ENCODE measurements around the gene SLC39A11.

SLC39A11 gene

DNA sequence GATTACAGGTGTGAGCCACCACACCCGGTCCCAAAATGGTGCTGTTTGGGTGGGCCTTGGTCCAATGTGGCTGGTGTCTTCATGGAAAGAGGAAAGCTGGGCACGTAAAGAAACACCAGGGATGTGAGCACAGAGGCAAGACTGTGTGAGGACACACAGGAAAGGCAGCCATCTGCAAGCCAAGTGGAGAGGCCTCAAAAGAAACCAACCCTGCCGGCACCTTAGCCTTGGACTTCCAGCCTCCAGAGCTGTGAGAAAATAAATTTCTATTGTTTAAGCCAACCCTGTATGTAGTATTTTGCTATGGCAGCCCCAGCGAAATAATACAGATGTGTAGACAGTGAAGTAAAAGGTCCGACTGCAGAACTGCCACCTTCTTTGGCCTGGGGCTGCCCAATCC, 68.7 kb downstream of the SLC39A11 start:
- Histone ChIP-seq H3K9ac (ENCODE audit: low read length) (no peak overlapping the region), H2BK5ac (ENCODE audit: low read depth, low read length, poor library complexity) (no peak overlapping the region), H3K9me3 (ENCODE audit: insufficient read depth, low read depth, low read length) (peaks cover 4% of the 10 kb centered on the region), H3K27ac (ENCODE audit: low read depth, low read length) (no peak overlapping the region), H3K23ac (ENCODE audit: low read length) (no peak overlapping the region), H3K18ac (ENCODE audit: low read length) (no peak overlapping the region), H3K79me1 (ENCODE audit: low read length) (no peaks in the 10 kb centered on the region), H3K27me3 (ENCODE audit: insufficient read depth, low read length) (no peaks in the 10 kb centered on the region), H2AK5ac (ENCODE audit: low read length) (no peak overlapping the region), H3K79me2 (ENCODE audit: control insufficient read depth, insufficient read depth, low read length, poor library complexity) (no peaks in the 10 kb centered on the region), H2BK12ac (ENCODE audit: low read length) (no peak overlapping the region), H4K8ac (ENCODE audit: low read depth, low read length) (no peak overlapping the region), H4K12ac (ENCODE audit: low read depth, low read length) (no peak overlapping the region), H2AFZ (ENCODE audit: insufficient read depth, low read length, poor library complexity) (no peak overlapping the region), H4K91ac (ENCODE audit: low read depth, low read length) (no peak overlapping the region), H3K4me1 (ENCODE audit: control insufficient read depth in 1 of 2, insufficient read depth in 2 of 2, low read length in 2 of 2) (no peaks in the 10 kb centered on the region), H3K14ac (ENCODE audit: low read length) (no peak overlapping the region), H3K4me2 (ENCODE audit: low read length) (no peak overlapping the region), H3K4ac (ENCODE audit: low read depth, low read length) (no peak overlapping the region), H3K4me3 (ENCODE audit: low read depth, low read length) (no peak overlapping the region), H3K36me3 (ENCODE audit: control insufficient read depth in 1 of 2, insufficient read depth in 2 of 2, low read length in 2 of 2) (no peaks in the 10 kb centered on the region), H2BK120ac (ENCODE audit: insufficient read depth, low read length, poor library complexity) (no peak overlapping the region)
- no CpG with 5 or more reads among the region's 5 CpGs for WGBS (ENCODE audit: extremely low coverage, insufficient coverage, insufficient read length)
- DNase-seq = no peak

DNA sequence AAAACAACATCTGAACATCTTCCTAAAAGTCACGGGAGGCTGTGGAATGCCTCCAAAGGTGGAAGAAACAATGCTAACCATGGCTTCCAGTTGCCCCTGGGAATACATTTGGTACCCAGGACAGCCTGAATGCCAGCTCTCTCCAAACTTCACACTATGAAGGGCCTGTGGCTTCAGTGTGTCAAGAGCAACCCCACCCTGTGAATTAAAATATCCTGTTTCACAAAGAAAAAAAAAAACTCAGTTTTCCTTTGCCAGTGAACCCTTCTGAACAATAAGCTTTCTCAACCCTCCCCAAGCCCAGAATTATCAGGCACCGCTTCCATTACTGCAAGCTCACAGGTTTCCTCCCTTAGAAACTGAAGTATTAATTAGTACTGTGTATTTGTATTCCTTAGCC, 69.8 kb downstream of the SLC39A11 start:
- Histone ChIP-seq H3K9me3 (ENCODE audit: insufficient read depth, low read depth, low read length) (peaks cover 4% of the 10 kb centered on the region), H3K4me1 (ENCODE audit: control insufficient read depth in 1 of 2, insufficient read depth in 2 of 2, low read length in 2 of 2) (no peaks in the 10 kb centered on the region), H2BK12ac (ENCODE audit: low read length) (no peak overlapping the region), H2BK5ac (ENCODE audit: low read depth, low read length, poor library complexity) (no peak overlapping the region), H2BK120ac (ENCODE audit: insufficient read depth, low read length, poor library complexity) (no peak overlapping the region), H3K27ac (ENCODE audit: low read depth, low read length) (no peak overlapping the region), H4K8ac (ENCODE audit: low read depth, low read length) (no peak overlapping the region), H3K79me1 (ENCODE audit: low read length) (no peaks in the 10 kb centered on the region), H3K4me2 (ENCODE audit: low read length) (no peak overlapping the region), H3K4me3 (ENCODE audit: low read depth, low read length) (no peak overlapping the region), H3K27me3 (ENCODE audit: insufficient read depth, low read length) (no peaks in the 10 kb centered on the region), H3K4ac (ENCODE audit: low read depth, low read length) (no peak overlapping the region), H2AK5ac (ENCODE audit: low read length) (no peak overlapping the region), H3K9ac (ENCODE audit: low read length) (no peak overlapping the region), H3K14ac (ENCODE audit: low read length) (no peak overlapping the region), H3K36me3 (ENCODE audit: control insufficient read depth in 1 of 2, insufficient read depth in 2 of 2, low read length in 2 of 2) (no peaks in the 10 kb centered on the region), H2AFZ (ENCODE audit: insufficient read depth, low read length, poor library complexity) (no peak overlapping the region), H3K23ac (ENCODE audit: low read length) (no peak overlapping the region), H4K12ac (ENCODE audit: low read depth, low read length) (no peak overlapping the region), H3K79me2 (ENCODE audit: control insufficient read depth, insufficient read depth, low read length, poor library complexity) (no peaks in the 10 kb centered on the region), H3K18ac (ENCODE audit: low read length) (no peak overlapping the region), H4K91ac (ENCODE audit: low read depth, low read length) (no peak overlapping the region)
- no CpG with 5 or more reads among the region's 2 CpGs for WGBS (ENCODE audit: extremely low coverage, insufficient coverage, insufficient read length)
- DNase-seq = no peak

DNA sequence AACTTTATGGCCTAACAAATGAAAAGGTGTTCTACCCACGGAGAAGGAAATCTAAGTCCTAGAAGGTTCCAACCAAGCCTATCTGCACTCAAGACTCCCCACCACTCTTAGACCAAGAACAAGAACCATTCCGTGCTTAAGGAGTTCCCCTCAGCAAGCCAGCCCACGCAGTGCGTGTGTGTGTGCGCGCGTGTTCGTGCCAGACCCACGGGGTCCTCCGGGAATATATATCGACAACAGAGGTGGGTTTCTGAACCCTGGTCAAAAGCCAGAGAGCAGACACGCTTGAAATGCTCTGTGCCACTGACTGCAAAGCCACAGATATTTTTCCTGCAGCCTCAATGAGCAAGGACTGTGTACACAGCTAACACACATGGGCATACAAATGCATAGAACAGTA, 70.7 kb downstream of the SLC39A11 start:
- DNase-seq = no peak
- H4K91ac ChIP-seq (ENCODE audit: low read depth, low read length) = no peak overlapping the region
- no peak overlapping the region for H3K27ac ChIP-seq (ENCODE audit: low read depth, low read length)
- no peaks in the 10 kb centered on the region for H3K36me3 ChIP-seq (ENCODE audit: control insufficient read depth in 1 of 2, insufficient read depth in 2 of 2, low read length in 2 of 2)
- H3K18ac ChIP-seq (ENCODE audit: low read length) = no peak overlapping the region
- H3K79me2 ChIP-seq (ENCODE audit: control insufficient read depth, insufficient read depth, low read length, poor library complexity) = no peaks in the 10 kb centered on the region
- no peak overlapping the region for H3K4ac ChIP-seq (ENCODE audit: low read depth, low read length)
- H3K4me1 ChIP-seq (ENCODE audit: control insufficient read depth in 1 of 2, insufficient read depth in 2 of 2, low read length in 2 of 2) = peaks cover 2 to 3% of the 10 kb centered on the region in 2 experiments
- H3K4me2 ChIP-seq (ENCODE audit: low read length) = no peak overlapping the region
- no peak overlapping the region for H2AK5ac ChIP-seq (ENCODE audit: low read length)
- no peak overlapping the region for H4K8ac ChIP-seq (ENCODE audit: low read depth, low read length)
- H3K4me3 ChIP-seq (ENCODE audit: low read depth, low read length) = no peak overlapping the region
- no peak overlapping the region for H3K14ac ChIP-seq (ENCODE audit: low read length)
- no peaks in the 10 kb centered on the region for H3K27me3 ChIP-seq (ENCODE audit: insufficient read depth, low read length)
- no peak overlapping the region for H3K23ac ChIP-seq (ENCODE audit: low read length)
- peaks cover 4% of the 10 kb centered on the region for H3K9me3 ChIP-seq (ENCODE audit: insufficient read depth, low read depth, low read length)
- no peak overlapping the region for H4K12ac ChIP-seq (ENCODE audit: low read depth, low read length)
- no peak overlapping the region for H3K9ac ChIP-seq (ENCODE audit: low read length)
- WGBS (ENCODE audit: extremely low coverage, insufficient coverage, insufficient read length) = no CpG with 5 or more reads among the region's 12 CpGs
- no peak overlapping the region for H2BK12ac ChIP-seq (ENCODE audit: low read length)
- H2BK120ac ChIP-seq (ENCODE audit: insufficient read depth, low read length, poor library complexity) = no peak overlapping the region
- H2AFZ ChIP-seq (ENCODE audit: insufficient read depth, low read length, poor library complexity) = no peak overlapping the region
- no peaks in the 10 kb centered on the region for H3K79me1 ChIP-seq (ENCODE audit: low read length)
- H2BK5ac ChIP-seq (ENCODE audit: low read depth, low read length, poor library complexity) = no peak overlapping the region

DNA sequence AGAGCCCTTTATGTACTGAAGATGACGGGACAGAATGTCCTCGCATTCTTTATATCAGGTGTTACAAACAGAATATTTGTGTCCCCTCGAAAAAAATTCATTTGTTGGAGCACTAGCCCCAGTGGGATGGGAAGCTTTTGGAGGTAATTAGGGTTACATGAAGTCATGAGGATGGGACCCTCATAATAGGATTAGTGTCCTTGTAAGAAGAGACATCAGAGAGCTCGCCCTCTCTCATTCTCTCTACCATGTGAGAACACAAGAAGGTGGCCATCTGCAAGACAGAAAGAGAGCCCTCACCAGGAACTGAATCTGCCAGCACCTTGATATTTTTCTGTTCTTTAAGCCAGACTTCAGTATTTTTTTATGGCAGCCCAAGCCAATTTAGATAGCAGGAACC, 72.4 kb downstream of the SLC39A11 start:
- Histone ChIP-seq H2AK5ac (ENCODE audit: low read length) (no peak overlapping the region), H3K23ac (ENCODE audit: low read length) (no peak overlapping the region), H3K9me3 (ENCODE audit: insufficient read depth, low read depth, low read length) (peaks cover 4% of the 10 kb centered on the region), H3K4me1 (ENCODE audit: control insufficient read depth in 1 of 2, insufficient read depth in 2 of 2, low read length in 2 of 2) (peaks cover 2 to 3% of the 10 kb centered on the region in 2 experiments), H3K27ac (ENCODE audit: low read depth, low read length) (no peak overlapping the region), H3K36me3 (ENCODE audit: control insufficient read depth in 1 of 2, insufficient read depth in 2 of 2, low read length in 2 of 2) (no peaks in the 10 kb centered on the region), H3K14ac (ENCODE audit: low read length) (no peak overlapping the region), H4K12ac (ENCODE audit: low read depth, low read length) (no peak overlapping the region), H2AFZ (ENCODE audit: insufficient read depth, low read length, poor library complexity) (no peak overlapping the region), H4K8ac (ENCODE audit: low read depth, low read length) (no peak overlapping the region), H3K79me2 (ENCODE audit: control insufficient read depth, insufficient read depth, low read length, poor library complexity) (no peaks in the 10 kb centered on the region), H3K4me2 (ENCODE audit: low read length) (no peak overlapping the region), H2BK12ac (ENCODE audit: low read length) (no peak overlapping the region), H3K79me1 (ENCODE audit: low read length) (no peaks in the 10 kb centered on the region), H3K27me3 (ENCODE audit: insufficient read depth, low read length) (no peaks in the 10 kb centered on the region), H2BK5ac (ENCODE audit: low read depth, low read length, poor library complexity) (no peak overlapping the region), H3K18ac (ENCODE audit: low read length) (no peak overlapping the region), H2BK120ac (ENCODE audit: insufficient read depth, low read length, poor library complexity) (no peak overlapping the region), H3K4me3 (ENCODE audit: low read depth, low read length) (no peak overlapping the region), H4K91ac (ENCODE audit: low read depth, low read length) (no peak overlapping the region), H3K9ac (ENCODE audit: low read length) (no peak overlapping the region), H3K4ac (ENCODE audit: low read depth, low read length) (no peak overlapping the region)
- DNase-seq = no peak
- no CpG with 5 or more reads among the region's 4 CpGs for WGBS (ENCODE audit: extremely low coverage, insufficient coverage, insufficient read length)

Data from trophoblast cell (in vitro differentiated cells and primary cell).